NCI-H2196 (cell line): Measurements from ENCODE around the gene CXCR4.
A peak's percentile ranks its signal among the peaks of the same experiment; 100 is the strongest.

Experiments used
- DNase-seq: peaks from one replicate; lab custom pipeline; 2025; ENCODE audit not compliant: unreplicated experiment; lab: John Stamatoyannopoulos, UW

The CXCR4 gene

DNA sequence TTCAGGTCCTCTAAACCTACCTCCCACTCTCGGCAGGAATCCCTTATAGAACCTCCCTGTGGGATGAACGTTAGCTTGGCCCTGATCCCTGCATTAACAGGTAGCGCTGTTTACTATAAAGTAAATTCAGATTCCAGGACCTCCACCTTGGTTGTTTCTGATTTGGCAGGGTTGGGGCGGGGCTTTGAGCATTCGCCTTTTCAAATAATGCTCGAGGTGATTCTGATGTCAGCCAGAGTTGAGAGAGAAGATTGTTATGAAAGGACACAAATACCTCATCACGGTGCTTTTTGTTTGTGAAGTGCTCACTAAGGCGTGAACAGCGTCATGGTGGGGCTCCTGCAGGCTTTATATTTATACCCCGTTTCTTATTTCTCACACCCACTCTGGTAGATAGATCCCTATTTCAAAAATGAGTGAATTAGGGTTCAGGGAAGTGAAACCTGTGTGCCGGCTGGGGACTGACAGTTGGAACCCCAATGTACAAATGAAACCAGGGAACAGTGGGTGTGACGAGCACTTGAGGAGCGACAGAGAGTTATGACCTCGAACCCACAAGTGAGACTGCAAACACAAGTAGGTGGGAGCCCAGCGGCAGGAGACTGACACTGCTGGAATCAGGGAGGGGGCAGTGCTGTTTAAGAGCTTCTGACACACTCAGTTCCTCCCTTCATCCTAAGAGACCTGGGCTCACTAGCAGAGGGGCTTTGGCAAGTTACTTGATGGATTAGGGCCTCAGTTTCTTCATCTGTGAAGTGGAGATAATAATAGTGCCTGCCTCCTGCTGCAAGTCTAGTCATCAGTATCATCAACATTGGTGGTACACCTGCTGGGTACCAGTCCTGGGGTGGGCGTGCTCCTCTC, 14.2 kb upstream of the CXCR4 start:
- DNase-seq = no peak

DNA sequence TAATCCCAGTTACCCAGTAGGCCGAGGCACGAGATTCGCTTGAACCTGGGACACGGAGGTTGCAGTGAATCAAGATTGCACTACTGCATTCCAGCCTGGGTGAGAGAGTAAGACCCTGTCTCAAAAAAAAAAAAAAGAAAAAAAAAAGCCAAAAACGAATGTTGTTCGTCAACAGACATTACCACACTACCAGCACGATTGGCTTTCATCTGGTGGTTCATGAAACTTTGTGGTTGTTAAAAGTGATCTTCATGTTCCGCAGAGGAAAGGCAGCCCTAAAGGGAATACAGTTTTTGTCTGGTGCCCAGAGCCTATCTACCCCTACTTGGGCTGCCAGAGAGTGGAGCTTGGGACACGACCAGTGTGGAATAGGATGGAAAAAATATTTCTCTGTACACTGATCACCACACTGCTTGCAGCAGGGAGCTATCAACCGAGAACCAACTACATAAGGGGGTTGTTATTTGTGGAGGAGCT, 13.6 kb upstream of the CXCR4 start:
- no peak for DNase-seq

DNA sequence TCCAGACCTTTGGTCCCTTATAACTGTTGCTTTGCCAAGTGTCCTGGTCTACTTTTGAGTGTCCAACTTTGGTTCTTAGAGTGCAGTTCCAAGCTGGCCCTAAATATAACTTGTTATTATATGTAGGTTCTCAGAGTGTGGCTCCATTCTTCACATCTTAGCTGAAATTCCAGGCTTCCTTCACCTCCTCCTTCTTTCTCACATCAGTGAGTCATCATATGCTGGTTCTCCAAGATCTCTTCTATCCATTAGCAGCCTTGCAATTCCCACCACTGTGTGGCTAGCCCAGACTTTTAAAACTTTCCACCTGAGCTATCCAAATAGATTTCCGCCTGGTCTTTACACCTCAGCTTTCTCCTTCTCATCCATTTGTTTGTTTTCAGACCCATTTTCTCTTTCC, 12.6 kb upstream of the CXCR4 start:
- no peak for DNase-seq

DNA sequence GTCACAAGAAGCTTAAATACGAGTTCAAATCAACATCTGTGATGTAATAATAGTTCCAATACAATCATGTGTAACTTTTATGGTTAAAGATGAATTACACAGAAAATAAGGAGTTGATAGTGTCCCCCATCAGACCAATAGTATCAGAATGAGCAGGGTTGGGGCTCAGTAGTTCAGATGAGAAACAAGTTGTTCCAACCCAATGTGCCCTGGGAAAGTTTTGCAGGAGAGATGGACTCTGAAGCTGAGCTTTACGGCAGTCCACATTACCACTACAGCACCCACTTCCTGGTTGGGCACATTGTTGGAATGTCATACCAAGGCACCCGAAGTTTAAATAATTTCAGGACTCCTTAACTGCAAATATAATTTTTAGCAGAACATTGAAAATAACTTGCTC, 12.1 kb upstream of the CXCR4 start:
- DNase-seq = no peak

DNA sequence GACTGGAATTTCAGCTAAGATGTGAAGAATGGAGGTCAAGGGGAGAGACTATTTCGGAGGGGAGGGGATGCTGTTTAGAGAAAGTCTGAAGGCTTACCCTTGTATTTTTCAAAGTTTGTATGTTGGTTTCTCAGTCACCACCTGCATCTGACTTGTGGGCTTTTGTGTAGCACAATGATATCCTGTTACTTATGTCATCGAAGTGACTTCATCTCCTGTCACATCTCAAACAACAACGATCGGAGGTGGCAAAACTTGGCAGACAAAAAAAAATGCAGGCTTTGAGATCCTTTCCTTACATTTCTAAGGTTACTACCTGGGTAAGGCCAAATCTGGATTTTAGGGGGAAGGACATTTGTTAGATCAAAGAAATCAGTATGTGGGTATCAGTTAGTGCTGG, 11.7 kb upstream of the CXCR4 start:
- DNase-seq = no peak

DNA sequence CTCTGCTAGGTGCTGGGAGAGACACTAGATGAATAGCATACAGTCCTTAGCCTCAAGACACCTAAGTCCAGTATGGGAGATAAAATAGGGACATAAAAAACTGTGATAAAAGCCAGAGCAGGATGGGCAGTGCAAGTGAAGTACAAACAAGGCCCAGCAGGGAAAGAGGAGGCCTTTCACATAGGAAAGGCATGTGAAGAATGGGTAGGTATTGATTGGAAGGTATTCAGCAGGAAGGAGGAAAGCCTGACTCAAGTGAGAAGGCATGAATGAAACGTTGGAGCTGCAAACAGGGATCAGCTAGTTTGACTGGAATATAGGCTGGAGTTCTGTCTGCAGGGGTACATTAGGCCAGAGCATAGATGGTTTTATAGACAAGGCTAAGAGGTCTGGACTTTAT, 11.0 kb upstream of the CXCR4 start:
- no peak for DNase-seq

DNA sequence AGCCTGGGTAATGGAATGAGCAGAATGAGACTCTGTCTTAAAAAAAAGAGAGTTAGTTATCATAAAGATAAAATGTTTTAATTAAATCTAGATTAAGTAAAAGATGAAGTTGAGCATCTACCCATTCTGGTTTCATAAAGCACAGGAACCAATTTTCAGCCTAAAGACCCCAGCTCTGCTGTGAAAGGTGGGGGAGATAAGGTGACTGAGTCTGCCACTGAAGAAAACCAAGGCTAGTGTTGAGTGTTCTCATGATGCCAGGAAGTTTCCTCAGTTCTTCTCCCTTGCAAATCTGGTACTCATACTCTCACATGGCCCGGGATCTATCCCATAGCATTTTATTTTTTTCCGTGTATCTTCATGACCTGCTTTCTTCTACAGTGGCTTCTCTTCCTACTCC, 10.4 kb upstream of the CXCR4 start:
- DNase-seq = no peak

DNA sequence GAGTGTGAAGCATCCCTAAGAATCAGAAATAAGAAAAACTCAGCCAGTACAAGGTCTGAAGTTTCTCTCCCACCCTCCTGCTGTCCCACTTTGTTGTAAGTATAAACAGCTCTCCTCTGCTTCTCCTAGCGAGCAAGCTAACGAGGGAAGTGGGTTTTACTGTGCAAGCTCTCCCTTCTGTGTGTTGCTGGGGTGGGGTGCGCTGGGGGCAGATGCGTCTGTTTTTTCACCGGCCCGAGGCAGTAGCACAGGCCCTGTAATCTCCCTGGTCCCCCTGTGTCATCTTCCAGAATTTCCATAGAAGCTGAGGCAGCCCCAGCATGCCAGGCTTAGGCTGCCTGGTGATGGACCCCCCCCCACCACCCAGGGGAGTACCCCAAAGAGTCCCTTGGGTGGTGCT, 9.4 kb upstream of the CXCR4 start:
- DNase-seq = no peak

DNA sequence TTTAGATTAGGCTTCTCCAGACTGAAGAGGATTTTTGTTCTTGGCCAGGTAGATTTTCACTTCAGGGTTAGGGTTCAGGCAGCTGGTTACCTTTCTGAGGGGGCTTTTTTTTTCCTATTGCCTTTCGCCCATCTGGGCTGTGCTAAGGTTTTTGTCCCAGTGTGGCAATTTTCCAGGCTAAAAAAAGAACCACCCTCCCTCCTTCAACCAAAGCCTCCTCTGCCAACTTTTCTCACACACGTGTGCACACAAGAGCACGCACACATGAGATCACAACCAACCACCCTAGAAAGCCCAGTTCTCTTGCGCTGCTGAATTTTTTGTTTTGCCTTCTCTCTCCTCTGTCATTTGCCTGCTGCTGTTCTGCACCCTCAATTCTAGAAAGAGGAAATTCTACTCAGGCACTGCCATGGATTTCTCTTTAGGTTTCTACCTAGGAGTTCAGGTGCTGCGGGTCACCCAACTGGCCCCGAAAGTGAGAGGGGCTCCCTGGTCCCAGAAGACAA, 8.5 kb upstream of the CXCR4 start:
- DNase-seq = no peak

DNA sequence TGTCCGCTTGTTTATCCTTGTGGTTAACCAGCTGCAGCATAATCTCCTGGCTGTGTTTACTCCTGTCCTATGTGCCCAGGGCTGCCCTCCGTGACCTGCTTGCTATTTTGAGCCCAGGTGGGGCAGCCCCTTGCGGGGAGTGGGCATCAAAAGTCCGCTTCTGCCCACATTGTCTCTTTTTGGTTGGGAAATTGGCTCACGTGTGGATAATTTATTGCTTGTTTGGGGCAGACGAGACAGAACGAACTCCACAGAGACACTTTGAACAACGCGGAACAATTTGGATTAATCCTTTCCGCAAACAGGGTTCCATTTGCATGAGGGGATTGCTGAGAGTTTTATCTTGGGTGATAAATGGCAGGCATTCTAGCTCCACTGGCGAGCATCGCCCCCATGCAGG, 8.1 kb upstream of the CXCR4 start:
- DNase-seq = no peak

DNA sequence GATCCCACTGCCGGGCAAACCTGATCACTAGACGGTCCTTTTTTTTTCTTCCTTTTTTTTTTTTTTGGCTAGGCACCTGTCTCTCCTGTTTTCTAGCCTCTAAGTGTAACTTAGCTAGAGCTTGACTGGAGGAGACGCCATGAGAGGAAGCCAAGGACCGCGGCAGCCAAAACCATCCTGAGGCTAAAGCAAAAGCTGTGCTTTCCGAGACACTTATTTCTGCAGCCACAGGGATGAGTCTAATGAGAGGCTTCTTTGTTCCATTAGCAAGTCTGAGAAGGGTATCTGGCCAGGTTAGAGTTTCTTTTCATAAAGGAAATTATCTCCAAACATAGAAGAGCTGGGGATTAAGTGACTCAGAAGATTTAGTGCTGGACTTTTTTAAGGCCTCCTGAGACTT, 7.3 kb upstream of the CXCR4 start:
- no peak for DNase-seq

DNA sequence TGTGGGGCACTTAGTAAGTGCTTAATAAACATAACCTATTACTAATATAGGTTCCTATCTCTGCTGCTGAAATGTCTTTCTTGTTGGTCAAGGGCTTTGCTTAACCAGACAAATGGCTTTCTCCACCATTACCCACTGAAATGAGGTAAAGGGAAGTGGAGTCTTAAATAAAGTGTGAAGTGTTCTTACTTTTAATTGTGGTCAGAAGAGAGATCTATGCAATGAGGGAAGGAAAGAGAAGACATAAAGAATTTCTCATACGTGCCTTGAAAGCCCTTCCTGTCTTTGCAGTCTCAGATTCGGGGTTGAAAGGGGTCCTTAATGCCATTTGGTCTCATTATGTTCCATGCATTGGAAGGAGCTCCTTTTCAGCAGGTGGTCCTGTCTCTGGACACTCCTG, 6.9 kb upstream of the CXCR4 start:
- DNase-seq = no peak

DNA sequence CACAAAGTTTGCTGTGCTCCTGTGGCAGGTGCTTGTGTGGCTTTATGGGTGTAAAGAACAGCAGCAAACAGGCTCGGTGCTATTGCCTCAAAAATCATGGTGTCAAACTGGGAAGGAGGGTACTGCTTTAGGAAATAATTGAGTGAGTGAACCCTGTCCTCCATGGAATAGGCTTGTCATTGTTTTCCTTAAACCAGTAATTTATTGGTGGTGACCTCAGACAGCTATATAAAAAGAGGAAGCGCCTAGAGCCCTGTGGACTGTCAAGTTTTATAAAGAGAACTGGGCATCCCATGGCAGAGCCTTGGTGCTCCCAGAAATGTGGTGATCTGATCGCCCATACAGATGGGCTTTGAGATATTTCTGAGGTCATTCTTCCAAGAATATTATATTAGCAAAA, 4.7 kb upstream of the CXCR4 start:
- no peak for DNase-seq

DNA sequence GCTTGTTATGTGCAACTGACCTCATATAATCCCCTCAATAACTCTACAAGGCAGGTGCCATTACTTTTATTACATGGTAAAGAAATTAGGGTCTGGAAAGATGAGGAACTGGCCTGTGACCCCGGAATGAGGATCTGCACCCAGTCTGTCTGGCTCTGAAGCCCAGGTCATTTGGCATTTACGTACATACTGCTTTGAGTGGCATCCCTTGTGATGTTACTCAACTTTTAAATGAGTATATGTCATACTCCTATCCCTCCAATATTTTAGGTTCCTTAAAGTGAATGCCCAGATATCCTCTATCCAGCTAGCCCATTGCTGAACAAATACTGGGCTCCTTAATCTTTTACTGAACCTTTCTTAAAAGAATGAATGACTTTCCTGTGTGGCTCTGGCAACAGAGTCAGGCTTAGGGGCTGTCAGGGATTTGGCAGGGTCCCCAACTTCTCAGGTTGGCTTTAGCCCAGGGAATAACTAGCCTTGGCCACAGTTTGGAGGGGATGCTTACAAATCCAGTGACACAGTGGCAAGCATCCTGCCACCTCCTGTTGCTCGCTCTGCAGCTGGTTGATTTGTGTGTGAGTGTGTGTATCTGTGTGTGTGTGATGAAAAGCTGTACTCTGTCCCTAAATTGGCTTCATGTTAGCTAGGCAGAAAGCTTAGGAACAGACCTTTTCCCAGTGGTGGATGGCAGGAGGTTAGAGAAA, 3.4 kb upstream of the CXCR4 start:
- no peak for DNase-seq

DNA sequence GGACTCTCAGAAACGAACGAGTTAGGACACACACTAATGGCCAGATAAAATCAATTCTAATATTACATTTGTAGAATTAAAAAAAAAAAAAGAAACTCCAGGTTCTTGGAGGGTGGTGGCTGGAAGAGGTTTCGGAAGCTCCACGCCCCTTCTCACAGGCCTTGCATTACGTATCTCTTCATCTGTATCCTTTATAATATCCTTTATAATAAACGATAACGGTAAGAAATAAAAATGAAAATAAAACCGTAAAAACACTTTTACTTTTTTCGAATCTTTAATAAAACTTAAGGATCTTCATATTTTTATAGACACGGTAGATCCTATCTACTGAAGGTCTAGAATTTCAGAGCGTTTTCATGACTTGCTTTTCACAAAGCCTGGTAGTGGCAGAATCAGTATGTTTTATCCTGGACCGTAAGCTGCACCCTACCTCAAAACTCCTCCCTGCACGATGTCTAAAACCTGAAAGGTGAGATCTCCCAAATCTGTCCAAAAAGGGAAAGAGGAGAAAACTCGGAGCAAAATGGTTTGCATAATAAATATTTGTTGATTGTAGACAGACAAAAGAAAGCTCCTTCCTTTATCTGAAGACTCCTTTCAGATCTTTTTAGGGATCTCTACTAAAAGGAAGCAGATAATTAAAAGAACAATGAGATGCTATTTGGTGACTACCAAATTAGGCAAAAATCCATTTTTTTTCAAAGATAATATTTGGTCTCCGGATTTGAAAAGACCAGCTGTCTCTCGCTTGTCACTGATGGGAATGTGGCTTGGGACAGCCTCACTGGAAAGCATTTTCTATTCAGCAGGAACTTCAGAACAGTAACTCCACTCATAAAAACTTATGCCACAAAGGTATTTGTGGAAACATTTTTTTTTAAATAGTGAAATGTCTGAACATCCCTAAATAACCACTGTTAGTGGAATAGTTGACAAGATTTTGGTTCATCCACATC, 2.0 kb upstream of the CXCR4 start:
- DNase-seq = no peak

DNA sequence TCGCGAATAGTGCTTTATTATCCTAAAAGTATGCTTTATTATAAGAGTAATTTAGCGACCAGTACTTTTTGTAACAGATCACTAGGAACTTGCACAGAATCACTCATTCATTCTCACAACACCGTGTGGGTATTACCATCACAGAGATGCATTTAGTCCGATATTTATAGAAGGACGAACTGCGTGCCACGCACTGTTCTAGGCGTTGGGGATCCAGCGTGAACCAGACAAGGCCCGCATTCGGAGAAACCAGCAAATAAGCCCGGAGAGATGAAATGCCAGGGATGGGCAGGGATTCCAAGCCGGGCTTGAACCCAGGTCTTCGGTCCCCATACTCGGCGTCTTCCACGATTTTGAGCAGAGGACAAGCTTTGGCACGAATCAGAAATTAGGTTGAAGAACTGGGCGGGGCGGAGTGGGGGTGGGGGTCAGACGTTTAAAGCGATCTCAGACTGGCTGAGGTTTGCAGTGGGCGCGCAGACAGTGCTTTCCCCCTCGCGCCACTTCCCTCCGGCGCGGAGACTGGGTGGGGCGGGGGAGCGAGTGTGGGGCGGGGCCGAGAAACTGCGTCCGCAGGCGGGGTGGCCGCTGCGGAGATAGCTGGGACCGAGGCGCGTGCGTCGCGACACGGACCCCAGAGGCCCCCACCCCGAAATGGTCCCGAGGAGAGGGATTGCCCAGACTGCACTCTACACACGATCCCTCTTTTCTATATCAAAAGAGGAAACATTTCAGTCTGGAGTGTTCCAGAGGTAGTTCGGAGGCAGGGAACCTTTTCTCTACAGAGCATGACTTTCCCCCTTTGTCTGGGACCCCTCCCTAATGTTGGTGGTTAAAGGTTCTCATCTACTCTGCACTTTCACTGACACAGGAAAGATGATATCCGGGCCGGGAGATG, 1.1 kb upstream of the CXCR4 start:
- no peak for DNase-seq

DNA sequence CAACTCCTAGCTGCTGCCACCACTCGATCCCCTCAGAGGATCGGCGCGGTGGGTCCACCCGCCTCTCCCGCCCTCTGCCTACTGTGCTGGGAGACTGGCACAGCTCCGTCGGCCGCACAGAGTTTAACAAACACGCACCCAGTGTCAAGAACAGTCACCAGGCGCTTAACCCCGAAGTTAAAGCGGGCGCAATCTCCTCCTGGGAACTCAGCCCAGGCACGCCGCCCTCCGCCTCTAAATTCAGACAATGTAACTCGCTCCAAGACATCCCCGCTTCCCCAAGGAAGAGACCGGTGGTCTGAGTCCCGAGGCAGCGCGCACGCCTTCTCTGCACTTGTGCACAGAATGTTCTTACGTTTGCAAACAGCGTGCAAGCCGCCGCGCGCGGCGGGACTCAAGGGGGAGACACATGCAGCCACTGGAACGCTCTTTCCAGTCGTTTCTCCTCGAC, 533 bp downstream of the CXCR4 start:
- peak; percentile 21 for DNase-seq

DNA sequence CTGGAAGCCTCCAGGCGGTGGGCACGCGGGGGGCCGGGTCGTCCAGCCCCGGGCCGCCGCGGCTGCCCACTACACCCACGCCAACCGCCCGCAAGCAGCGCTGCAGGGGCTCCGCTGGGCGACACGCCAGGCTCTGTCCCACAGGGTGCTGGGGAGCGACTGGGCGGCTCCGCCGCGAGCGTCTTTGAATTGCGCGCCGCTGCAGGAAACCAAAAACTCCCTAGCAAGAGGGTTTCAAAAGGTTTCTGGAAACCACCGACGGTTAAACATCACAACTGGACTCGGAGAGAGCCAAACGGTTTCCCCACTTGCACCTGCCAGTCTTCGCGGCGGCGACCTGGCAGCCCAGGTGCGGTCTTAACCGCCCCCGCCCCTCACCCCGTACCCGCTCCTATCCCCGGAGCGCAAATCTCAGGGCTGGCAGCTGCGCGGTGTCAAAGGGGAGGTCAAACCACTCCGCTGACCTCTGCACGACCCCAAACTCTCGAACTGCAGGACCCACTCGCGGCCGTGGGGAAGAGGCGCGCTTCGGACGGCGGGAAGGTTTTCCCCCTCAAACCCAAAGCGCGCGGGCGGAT, 1.0 kb downstream of the CXCR4 start:
- DNase-seq = peak; percentile 6

DNA sequence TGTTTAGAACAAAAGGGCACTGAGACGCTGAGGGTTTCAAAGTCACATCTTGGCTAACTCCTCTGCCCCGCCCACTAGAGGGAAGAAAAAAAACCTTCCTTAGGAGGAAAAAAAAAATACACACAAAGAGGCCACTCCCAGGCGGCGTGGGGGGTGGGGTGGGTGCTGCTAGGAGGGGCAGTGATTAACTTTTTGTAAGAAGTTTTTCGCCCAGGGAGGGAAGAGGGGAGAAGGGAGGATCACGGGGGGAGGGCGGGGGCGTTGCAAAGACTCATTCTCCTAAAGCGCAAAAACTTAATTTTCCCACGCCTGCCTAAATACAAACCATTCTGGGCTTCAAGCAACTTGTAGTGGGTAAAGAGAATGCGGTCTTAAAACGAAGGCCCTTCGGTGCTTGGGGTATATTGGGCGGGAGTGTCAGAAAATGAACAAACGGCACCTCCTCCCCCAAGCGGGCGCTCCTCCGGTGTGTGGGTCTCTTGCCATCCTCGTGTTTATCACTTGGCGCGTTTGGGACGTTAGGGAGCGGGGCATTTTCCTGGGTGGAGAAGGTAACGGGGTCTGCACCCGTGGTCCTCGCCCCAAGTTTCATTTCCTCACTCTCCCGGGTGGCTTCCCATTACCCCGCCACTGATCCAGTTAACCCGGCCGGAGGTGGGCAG, 1.7 kb downstream of the CXCR4 start:
- DNase-seq = no peak
